ENCODE results near the gene ZNF195. TPM values are rescaled to one million over a fixed set of nuclear protein-coding genes. Genes with fewer than 3 reads are reported as not detected.
"Not testable (repeated sequence)": the region's sequence is repeated elsewhere in the genome, so short reads cannot be mapped to it uniquely, and the experiment has no call there.

The ZNF195 gene
- total RNA-seq (10 to 100 TPM; 16.6 to 18.4 TPM), total RNA-seq (33.1 to 117 (median 54.3) reads per million in 172 experiments)
- polyA plus RNA-seq (2013, experiment 1 of 2), result 16.1 TPM
- polyA plus RNA-seq (2013, experiment 2 of 2), result 24.0 TPM

DNA sequence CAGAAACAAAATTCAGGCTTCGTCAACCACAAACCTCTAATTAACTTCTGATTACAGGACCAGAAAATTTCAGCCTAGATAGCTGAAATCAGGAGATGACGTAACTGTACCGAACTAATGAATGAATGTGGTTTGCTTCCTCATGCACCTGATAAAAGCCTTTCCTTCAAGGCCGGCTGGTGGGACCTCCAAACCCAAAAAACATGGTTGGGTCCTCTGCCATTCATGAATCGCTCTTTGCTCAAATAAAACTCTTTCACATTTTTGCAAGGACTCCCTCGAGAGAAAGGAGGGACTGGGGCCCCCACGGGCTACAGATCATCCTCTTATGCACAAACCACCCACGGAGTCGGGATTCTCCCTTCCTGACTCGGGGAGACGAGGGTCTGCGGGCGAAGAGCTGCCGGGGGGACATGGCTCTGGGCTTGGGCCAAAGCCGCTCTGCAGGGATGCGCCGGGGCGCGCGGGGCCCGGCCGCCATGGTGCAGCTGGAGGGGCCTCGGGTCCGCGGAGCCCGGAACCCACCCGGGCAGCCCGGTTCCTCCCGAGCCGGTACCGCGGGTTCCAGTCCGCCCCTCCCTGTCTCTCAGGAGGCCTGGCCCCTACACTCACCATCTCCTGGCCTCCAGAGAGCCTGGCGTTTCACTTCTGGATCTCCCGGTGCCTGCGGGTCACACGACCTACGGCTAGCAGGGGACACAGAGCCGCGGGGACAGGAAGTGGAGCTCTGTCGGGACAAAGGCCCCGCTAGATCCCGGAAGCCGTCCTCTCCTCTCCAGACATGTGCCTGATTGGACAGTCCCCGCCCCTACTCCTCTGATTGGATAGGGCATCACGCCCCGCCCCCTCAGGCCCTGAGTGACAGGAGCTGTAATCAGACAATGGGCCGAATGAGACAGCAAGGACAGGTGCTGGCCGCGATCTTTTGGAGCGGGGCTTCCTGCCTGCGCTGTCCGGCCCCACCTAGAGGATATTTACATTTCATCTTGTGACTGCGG is at the start of gene ZNF195:
ZNF195 (minus strand) TSS at position 721 of the 998 bp plus-strand sequence; CDS start at position 615, 106 bp downstream.
- Mint-ChIP-seq H3K36me3 (ENCODE audit: low read depth) (peaks cover 6% of the 10 kb centered on the region), H3K27me3 (no peaks in the 10 kb centered on the region), H3K4me1 (ENCODE audit: low read depth) (peaks cover 54% of the 10 kb centered on the region), H3K27ac (peak within 1 kb of the TSS; percentile 96), H3K9me3 (no peaks in the 10 kb centered on the region), H3K4me3 (peak within 1 kb of the TSS; percentile 100)
- DNase-seq, result peak; percentile 92 to 98 (median 96)
- Histone ChIP-seq H3K36me3 (ENCODE audit: insufficient read depth, low read length) (peaks cover 20% of the 10 kb centered on the region), H3K4me1 (ENCODE audit: insufficient read depth, low read length) (peaks cover 30% of the 10 kb centered on the region), H3K9me3 (ENCODE audit: control insufficient read depth in 1 of 2, insufficient read depth in 1 of 2, low read length in 2 of 2) (no peaks in the 10 kb centered on the region), H3K4me3 (ENCODE audit: low read length) (peak within 1 kb of the TSS; percentile 89), H3K27me3 (ENCODE audit: control insufficient read depth in 1 of 2, insufficient read depth in 2 of 2, low read length in 2 of 2) (no peaks in the 10 kb centered on the region), H3K27ac (ENCODE audit: low read depth in 1 of 2, low read length in 2 of 2) (peak within 1 kb of the TSS; percentile 68 to 77)
- no peak for TF ChIP-seq CTCF (IDR thresholded peaks at IDR 0.05)
- ChIA-PET POLR2A (interaction anchor here (0.7 to 1.3 kb wide), 7 partner anchors 9 to 978 kb away, joined by 3 to 6 read pairs (median 3); partner anchors contain the start of gene TSSC4), CTCF (interaction anchor here (3.3 kb wide), 1 partner anchor 30 kb away, joined by 14 read pairs; no protein-coding TSS in a partner anchor)
- intact Hi-C loops (cut with DNase I, micrococcal nuclease), result loop anchor here in 1 of 2 experiments (2.0 to 10.0 kb wide), 2 partner anchors 44 to 324 kb away; partner anchors contain the start of gene CARS1
- peak; percentile 100 for ATAC-seq (ENCODE audit: poor library complexity)

DNA sequence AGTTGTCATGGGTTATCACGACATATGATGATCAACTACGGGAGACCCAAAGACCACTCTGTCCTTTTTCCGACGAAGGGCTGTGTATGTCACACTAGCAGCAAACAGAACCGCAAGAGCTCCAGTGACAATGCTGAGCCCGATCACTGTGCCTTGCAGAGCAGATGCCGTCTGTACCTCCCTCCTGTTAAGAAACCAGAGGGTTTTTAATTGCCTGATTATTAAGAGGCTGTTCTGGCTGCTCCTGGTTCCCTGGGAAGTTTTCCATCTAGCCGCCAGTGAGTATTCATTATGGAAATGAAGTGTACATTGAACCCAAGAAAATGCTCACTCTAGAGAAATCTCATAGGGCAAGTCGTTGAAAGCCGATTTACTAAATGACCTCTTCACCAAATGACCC is 49.1 kb upstream of the ZNF195 start:
- H3K27me3 ChIP-seq (ENCODE audit: control insufficient read depth in 1 of 2, insufficient read depth in 2 of 2, low read length in 2 of 2); H3K4me1 ChIP-seq (ENCODE audit: insufficient read depth, low read length); H3K9me3 Mint-ChIP-seq; H3K9me3 ChIP-seq (ENCODE audit: control insufficient read depth in 1 of 2, insufficient read depth in 1 of 2, low read length in 2 of 2); H3K27ac Mint-ChIP-seq; H3K4me3 ChIP-seq (ENCODE audit: low read length); H3K4me3 Mint-ChIP-seq; H3K27ac ChIP-seq (ENCODE audit: low read depth in 1 of 2, low read length in 2 of 2); ATAC-seq (ENCODE audit: poor library complexity); DNase-seq; POLR2A ChIA-PET; CTCF ChIA-PET; H3K36me3 Mint-ChIP-seq (ENCODE audit: low read depth); H3K36me3 ChIP-seq (ENCODE audit: insufficient read depth, low read length); H3K27me3 Mint-ChIP-seq: not testable (repeated sequence)
- H3K4me1 Mint-ChIP-seq (ENCODE audit: low read depth), result peaks cover 11% of the 10 kb centered on the region
- intact Hi-C loops (cut with DNase I, micrococcal nuclease), result loop anchor here in 1 of 2 experiments (10.0 kb wide), 1 partner anchor 543 kb away; the partner anchor contains the start of gene CDKN1C

- POLR2A ChIA-PET; H3K4me3 Mint-ChIP-seq; H3K36me3 ChIP-seq (ENCODE audit: insufficient read depth, low read length); H3K36me3 Mint-ChIP-seq (ENCODE audit: low read depth); H3K9me3 Mint-ChIP-seq; ATAC-seq (ENCODE audit: poor library complexity); H3K27ac ChIP-seq (ENCODE audit: low read depth in 1 of 2, low read length in 2 of 2); H3K9me3 ChIP-seq (ENCODE audit: control insufficient read depth in 1 of 2, insufficient read depth in 1 of 2, low read length in 2 of 2); CTCF ChIA-PET; H3K27me3 Mint-ChIP-seq; H3K4me3 ChIP-seq (ENCODE audit: low read length); H3K27ac Mint-ChIP-seq; DNase-seq; H3K27me3 ChIP-seq (ENCODE audit: control insufficient read depth in 1 of 2, insufficient read depth in 2 of 2, low read length in 2 of 2): not testable (repeated sequence)
- H3K4me1 ChIP-seq (ENCODE audit: insufficient read depth, low read length), result peaks cover 14% of the 10 kb centered on the region
- intact Hi-C loops (cut with DNase I, micrococcal nuclease), result loop anchor here in 1 of 2 experiments (10.0 kb wide), 1 partner anchor 542 kb away; the partner anchor contains the start of gene CDKN1C
- H3K4me1 Mint-ChIP-seq (ENCODE audit: low read depth), result peaks cover 16% of the 10 kb centered on the region
Measured at GRCh38 chr11:3426541-3426940, 47.6 kb upstream of the ZNF195 start.

GRCh38 chr11:3423928-3424327 is 45.0 kb upstream of the ZNF195 start:
- H3K27me3 ChIP-seq (ENCODE audit: control insufficient read depth in 1 of 2, insufficient read depth in 2 of 2, low read length in 2 of 2); ATAC-seq (ENCODE audit: poor library complexity); CTCF ChIA-PET; H3K9me3 Mint-ChIP-seq; H3K27me3 Mint-ChIP-seq; H3K36me3 Mint-ChIP-seq (ENCODE audit: low read depth); H3K27ac Mint-ChIP-seq; DNase-seq; H3K27ac ChIP-seq (ENCODE audit: low read depth in 1 of 2, low read length in 2 of 2); H3K4me3 ChIP-seq (ENCODE audit: low read length); H3K9me3 ChIP-seq (ENCODE audit: control insufficient read depth in 1 of 2, insufficient read depth in 1 of 2, low read length in 2 of 2); H3K36me3 ChIP-seq (ENCODE audit: insufficient read depth, low read length): not testable (repeated sequence)
- peak overlapping the region; percentile 76 for H3K4me3 Mint-ChIP-seq
- intact Hi-C loops (cut with DNase I, micrococcal nuclease), result loop anchor here in 1 of 2 experiments (2.0 to 10.0 kb wide), 2 partner anchors 45 to 539 kb away; partner anchors contain the start of genes CDKN1C and ZNF195
- H3K4me1 Mint-ChIP-seq (ENCODE audit: low read depth), result peaks cover 24% of the 10 kb centered on the region
- H3K4me1 ChIP-seq (ENCODE audit: insufficient read depth, low read length), result peaks cover 14% of the 10 kb centered on the region
- POLR2A ChIA-PET, result interaction anchor here (1.4 kb wide), 1 partner anchor 1023 kb away, joined by 3 read pairs; the partner anchor contains the start of gene TSSC4

DNA sequence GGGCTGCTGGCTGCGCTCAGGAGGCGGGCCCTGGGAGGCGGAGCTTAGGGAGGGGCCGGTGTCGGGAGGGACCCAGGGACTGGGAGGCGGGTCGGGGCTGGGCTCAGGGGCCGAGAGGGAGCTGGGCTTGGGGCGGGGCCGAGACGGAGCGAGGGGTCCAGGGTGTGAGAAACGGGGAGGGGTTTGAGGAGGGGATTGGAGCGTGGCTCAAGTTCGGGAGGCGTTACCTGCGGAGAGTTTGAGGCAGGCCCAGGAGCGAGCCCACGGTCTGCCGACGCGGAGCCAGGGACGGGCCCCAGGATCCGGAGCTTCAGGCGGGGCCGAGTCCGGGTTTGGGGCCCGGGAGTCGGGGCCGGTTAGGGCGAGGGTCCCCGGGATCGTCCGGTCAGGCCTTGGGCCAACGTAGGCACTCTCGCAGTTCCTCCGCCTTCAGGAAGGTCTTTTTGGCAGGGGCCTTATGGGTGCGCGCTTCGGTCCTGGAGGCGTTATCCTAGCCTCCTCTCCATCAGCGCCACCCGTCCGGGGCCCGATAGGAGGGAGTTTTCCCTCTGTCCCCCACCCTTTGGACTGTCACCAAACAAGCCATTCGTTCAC is 44.3 kb upstream of the ZNF195 start:
- H3K36me3 Mint-ChIP-seq (ENCODE audit: low read depth); H3K27me3 Mint-ChIP-seq; H3K9me3 ChIP-seq (ENCODE audit: control insufficient read depth in 1 of 2, insufficient read depth in 1 of 2, low read length in 2 of 2); CTCF ChIA-PET; H3K9me3 Mint-ChIP-seq; H3K36me3 ChIP-seq (ENCODE audit: insufficient read depth, low read length); ATAC-seq (ENCODE audit: poor library complexity); H3K27me3 ChIP-seq (ENCODE audit: control insufficient read depth in 1 of 2, insufficient read depth in 2 of 2, low read length in 2 of 2): not testable (repeated sequence)
- POLR2A ChIA-PET, result interaction anchor here (0.6 to 1.4 kb wide), 2 partner anchors 45 to 1023 kb away, joined by 3 read pairs; partner anchors contain the start of gene TSSC4
- Mint-ChIP-seq H3K27ac (peak overlapping the region; percentile 86), H3K4me1 (ENCODE audit: low read depth) (peaks cover 24% of the 10 kb centered on the region), H3K4me3 (peak overlapping the region; percentile 97)
- H3K4me1 ChIP-seq (ENCODE audit: insufficient read depth, low read length), result peaks cover 14% of the 10 kb centered on the region
- H3K27ac ChIP-seq (ENCODE audit: low read depth in 1 of 2, low read length in 2 of 2), result peak overlapping the region in 1 of 2 donors; percentile 61
- peak overlapping the region; percentile 67 for H3K4me3 ChIP-seq (ENCODE audit: low read length)
- peak in 1 of 14 experiments; percentile 21 for DNase-seq
- intact Hi-C loops (cut with DNase I, micrococcal nuclease), result loop anchor here in 1 of 2 experiments (2.0 to 10.0 kb wide), 2 partner anchors 44 to 538 kb away; partner anchors contain the start of genes CDKN1C and ZNF195
